ENCODE measurements around the gene KIF18B.

- TF ChIP-seq CTCF (IDR thresholded peaks at IDR 0.05; ENCODE audit: extremely low read depth in 1 of 2, insufficient read depth in 1 of 2, low read depth in 1 of 2, low read length in 2 of 2) (no peak), POLR2A (IDR thresholded peaks at IDR 0.05; ENCODE audit: low read depth, low read length) (no peak), EZH2 (IDR thresholded peaks at IDR 0.05; ENCODE audit: borderline replicate concordance, low read depth, low read length, severe bottlenecking) (no peak)
Observed at GRCh38 chr17:44977065-44977464, 29.5 kb upstream of the KIF18B start.

All from endothelial cell of umbilical vein (primary cell).